GM18868 (cell line): ENCODE data around the gene F5.

Experiments used
- ATAC-seq: cut with Tn5 transposase; IDR thresholded peaks from one replicate; pipeline ENCODE4 v1.9.1; 2021; ENCODE audit warnings: mild to moderate bottlenecking, moderate library complexity; ENCODE audit not compliant: unreplicated experiment

The F5 gene

DNA sequence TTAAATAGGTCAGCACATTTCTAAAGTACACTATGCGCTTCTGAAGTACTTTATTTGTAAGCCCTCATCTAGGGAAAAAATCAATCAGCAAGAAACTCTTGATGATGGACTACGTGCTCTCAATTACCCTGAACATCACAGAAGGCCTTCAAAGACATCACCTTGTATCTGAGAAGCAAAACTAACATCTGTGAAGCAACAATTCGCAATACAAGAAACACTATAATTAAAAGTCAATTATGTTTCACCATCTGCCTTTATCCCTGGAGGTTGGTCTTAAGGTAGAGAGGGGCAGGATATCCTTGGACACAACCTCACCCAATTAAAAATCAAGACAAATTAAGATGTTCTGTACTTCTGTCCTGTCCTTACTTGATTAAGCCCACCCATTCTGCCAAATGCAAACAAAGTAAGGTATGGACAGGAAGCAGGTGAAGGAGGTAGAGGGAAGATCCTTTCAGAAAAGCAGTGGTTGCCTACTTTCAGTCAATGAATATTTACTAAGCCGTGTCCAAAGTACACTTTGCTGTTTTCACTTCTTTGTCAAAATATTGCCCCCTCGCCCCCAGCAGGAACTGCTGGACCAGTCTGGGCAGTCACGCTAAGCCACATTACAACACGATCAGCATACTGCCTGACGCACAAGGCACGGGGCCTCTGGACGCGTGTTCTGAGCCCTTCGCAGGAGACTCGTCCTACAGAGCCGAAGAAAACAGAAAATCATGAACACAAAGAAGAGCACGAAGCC lies 101.4 kb downstream of the F5 start:
- peak; percentile 20 for ATAC-seq

DNA sequence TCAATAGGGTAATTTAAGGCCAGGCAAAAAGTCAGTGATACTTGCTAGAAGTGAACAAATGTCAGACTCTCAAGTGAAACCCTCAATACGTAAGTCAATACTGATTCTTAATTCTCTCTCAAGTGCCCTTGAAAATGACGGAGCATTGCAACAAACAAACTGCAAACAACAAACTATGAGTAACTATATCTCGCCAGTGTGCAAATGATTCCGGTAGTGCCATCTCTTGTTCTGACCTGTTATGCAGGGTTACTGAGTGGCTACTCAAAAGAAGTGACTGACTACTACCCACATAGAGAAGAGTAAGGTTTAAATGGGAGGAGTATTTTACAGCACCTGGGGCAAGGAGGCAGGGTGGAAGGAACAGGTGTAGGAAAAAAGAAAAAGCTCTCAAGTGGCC lies 102.2 kb downstream of the F5 start:
- ATAC-seq, result no peak

DNA sequence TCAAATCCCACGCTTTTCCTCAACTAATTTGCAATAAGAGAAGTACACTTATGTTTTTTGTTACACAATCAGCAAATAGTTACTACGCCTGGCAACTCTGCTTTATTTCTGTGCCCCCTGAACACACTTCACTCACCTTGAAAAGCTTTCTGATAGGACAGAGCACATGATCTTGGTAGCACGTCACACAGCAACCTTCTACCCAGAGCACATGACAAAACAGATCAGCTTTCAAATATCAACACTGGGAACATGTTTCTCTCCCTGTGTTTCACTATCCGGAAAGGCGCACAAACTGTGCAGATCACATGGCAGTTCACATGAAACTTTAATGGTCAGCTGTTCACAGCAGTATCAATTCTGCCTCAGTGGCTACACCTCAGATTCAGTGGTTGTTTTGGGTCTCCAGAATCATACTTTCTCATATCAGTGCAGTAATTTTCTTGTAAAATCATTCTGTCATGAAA lies 102.7 kb downstream of the F5 start:
- no peak for ATAC-seq

DNA sequence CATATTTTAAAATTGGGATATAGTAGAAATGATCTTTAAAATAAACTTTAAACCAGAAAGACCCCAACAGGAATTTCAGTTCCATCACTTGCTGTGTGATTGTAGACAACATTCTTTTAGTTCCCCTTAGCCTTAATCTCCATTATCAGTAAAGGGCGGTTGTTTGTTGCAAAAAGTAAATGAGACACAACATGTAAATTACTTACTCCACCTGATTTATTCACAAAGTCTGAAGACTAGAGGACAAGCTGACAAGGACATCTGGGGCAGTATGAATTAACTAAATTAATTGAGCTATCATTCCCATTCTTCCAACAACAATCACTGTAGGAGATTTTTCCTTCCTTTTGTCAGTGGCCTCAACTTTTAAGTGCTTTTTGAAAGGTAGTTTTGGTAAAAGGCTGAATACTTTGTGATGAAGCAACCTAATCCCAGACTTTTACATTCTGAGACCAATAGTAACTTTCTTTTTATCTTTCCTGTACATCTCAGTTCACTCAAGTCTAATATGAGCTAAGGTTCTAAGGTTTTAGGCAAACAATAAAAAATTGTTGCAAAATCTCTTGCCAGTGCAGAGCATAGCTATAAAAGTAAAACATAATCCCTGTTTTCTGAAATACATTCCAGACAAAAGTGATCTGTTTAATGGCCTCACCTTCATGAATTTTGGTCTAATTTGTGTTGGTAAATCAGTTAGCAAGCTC lies 106.8 kb downstream of the F5 start:
- ATAC-seq, result no peak

DNA sequence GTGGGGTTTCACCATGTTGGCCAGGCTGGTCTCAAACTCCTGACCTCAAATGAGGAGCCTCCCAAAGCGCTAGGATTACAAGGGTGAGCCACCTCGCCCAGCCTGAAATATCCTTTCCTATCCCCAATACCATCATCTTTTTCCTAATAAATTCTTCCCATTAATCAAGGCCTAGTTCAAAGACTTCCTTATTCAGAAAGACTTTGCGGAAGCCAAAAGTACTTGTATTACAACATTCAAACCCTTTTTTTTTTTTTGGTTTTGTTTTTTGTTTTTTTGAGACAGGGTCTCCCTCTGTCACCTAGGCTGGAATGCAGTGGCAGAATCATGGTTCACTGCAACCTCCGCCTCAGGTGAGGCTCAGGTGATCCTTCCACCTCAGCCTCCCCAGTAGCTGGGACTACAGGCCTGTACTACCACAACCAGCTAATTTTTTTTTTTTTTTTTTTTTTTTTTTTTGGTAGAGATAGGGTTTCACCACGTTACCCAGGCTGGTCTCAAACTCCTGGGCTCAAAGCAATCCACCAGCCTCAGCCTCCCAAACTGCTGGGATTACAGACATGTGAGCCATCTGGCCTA lies 108.1 kb downstream of the F5 start:
- no peak for ATAC-seq

DNA sequence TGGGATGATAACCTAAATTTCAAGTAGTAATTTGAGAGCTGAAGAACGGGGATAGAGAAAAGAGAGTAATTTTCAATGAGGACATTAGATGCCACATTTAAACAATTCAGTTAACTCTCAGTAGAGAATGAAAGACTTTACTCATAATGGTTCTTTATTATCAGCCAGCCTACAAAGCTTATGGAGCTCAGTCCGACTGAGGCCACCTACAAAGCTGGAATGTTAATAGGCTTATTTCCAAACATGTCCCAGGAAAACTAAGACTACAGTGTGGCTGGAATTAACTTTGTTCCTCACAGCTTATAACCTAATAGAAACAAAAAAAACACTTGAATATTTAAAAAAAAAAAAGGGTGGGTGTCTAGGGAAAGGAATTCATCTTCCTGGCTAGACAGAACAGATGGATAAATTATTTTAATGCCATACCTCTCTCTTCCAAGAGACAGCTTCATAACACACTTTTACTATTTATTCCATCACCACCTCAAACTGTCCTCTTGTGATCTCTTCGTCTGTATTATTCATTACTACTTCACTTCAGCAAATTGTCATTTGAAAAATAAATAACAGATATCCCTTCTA lies 110.4 kb downstream of the F5 start:
- ATAC-seq, result no peak

DNA sequence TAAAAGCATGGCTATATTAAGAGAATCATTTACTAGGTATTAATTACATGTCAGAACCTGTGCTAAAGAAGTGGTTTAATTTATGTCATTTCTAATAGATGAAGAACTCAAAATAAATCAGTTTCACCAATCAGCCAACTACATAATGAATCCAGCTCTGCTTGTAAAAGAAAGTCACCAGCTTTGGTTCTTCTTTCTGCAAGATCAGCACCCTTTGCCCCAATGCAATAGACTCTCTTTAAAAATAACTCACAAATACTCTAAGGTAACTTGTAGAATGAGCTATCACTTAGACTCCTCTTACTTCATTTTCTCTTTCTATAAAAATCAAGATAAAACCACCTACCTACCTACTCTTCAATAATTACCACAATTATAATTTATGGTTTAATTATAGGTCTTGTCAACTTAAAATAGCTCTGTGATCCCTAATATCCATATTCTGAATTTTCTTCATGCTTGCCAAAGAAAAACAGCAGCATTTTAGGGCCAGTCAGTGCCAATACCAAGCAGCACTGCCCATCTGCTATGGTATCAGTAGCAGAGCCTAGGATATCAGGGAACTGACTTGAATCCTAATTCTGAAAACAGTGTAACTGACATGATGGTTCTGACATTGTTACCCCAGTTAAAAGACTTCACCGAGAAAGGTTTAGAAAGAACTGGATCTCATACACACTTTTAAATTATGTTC lies 111.8 kb downstream of the F5 start:
- no peak for ATAC-seq

DNA sequence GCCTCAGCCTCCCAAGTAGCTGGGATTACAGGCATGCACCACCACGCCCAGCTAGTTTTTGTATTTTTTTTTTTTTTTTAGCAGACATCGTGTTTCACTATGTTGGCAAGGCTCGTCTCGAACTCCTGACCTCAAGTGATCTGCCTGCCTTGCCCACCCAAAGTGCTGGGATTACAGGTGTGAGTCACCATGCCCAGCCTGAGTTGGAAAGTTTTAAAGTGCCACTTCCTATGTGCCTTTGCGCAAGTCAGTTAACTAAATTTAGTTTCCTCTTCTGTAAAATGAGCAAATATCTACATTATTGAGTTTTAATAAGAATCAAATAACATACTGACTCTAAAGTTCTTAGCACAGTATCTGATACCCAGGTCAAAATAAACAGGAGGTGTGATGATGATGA lies 112.9 kb downstream of the F5 start:
- no peak for ATAC-seq

DNA sequence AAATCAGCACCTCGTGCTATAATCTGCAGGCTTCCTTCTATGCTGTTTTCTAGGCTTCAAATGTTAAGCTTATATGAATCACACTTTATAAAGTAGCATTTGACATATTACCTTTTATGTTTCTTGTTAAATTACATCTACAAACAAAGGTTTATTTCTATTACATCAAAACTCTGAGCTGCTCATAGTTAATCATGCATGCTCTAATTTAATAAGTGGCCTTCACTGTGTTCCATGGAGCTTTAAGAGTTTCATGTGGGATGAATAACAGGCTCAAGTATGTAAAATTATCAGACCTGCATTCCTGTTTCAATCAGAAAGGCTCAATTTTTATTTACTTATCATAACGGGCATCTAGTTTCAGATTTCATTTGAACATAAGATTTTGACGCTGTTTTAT lies 113.5 kb downstream of the F5 start:
- no peak for ATAC-seq

DNA sequence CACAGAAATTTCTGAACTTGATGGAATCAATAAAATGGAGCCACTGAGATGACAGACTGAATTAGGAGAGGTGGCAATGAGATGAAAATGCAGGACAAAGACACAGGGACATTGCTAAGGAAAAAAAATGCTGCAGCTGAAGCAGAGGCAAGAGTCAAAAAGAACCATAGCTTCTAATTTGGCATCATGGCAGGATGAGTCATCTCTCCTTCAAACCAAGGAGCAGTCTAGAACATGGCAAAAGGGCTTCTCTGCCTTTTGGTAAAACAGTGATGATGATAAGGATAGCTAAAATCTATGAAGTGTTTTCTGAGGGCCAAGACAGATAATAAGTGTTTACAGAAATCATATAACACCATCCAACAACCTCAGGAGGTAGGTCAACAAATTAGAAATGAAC lies 117.3 kb downstream of the F5 start:
- no peak for ATAC-seq

DNA sequence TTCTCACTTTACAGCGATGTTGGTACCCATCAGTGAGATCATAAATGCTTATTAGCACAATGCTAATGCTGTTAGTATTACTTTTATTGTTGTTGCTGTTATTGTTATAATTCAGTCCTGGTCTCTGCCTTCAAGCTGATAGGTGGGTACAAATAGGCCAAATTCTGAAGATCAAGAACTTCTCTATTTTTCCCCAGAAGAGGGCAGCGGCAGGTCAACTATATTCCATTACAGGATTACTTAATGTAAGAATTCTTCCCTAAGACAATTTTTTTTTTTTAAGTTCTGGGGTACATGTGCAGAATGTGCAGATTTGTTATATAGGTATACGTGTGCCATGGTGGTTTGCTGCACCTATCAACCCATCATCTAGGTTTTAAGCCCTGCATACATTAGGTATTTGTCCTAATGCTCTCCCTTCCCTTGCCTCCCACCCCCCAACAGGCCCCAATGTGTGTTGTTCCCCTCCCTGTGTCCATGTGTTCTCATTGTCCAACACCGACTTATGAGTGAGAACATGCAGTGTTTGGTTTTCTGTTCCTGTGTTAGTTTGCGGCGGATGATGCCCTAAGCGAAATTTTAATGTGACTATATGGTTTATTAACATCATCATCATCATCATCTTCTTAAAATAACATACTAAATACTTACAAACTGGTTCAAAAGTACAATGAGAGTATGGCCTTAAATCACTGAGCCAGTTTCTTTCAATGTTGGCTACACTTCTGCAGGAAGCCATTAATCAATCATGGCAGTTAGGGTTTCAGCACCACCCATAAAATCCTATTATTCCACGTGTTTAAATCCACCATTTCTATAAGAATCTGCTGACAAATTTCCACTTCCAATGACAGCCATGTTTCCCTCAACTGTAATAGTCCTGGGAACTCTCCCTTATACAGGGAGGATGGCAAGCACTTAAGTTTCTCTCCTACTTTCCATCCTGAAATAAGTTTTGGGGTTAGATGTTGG lies 119.7 kb downstream of the F5 start:
- no peak for ATAC-seq

DNA sequence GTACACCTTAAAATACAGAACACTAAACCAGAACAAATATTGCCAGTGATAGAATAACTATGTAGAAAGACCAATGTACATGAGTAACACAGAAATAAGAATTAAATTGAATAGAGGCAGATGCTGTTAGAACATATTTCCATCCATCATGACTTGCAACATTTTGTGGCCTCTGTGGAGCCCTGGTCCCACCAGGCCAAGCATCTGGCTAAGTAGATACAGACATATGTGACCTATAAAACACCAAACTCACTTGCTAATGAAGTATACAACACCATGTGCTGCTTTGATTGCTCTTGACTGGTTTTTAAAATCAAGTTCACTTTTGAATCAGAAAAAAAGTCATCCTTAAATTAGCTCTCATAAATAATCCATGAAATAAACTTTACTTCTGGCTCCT lies 121.0 kb downstream of the F5 start:
- ATAC-seq, result no peak
